Stimulated activated CD8-positive, alpha-beta memory T cell treated with anti-CD3 and anti-CD28 coated beads, Interleukin-7, amount 100 ng/mL, for 24 hours (primary cell): ENCODE measurements around the gene ZBTB43.
A peak's percentile ranks its signal among the peaks of the same experiment; 100 is the strongest.
"Not testable (repeated sequence)": the region's sequence is repeated elsewhere in the genome, so short reads cannot be mapped to it uniquely, and the experiment has no call there.

Experiments
- DNase-seq: peaks from one replicate; pipeline ENCODE4 v3.0.0-alpha.2; 2020; ENCODE audit warnings: low read depth

ZBTB43 gene

GRCh38 chr9:126791406-126792230 lies 13.2 kb upstream of the ZBTB43 start:
- DNase-seq, result no peak

GRCh38 chr9:126793686-126794417 lies 11.0 kb upstream of the ZBTB43 start:
- no peak for DNase-seq

DNA sequence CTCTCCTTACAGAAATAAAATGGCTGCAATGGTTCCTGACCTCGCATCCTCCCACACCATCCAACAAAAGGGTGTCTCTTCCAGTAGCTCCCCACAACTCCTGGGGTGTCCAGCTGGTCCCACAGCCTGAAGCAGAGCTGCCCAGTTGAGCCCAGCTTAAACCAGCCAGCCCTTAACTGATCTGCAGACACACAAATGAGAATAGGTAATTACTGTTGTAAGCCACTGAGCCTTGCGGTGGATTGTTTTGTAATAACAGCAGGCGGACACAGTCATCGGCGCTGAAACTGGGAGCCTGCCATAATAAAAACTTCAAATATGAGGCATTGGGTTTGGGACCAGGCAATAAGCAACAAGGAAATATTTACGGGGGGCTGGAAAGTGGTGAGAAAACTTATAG lies 10.4 kb upstream of the ZBTB43 start:
- no peak for DNase-seq

DNA sequence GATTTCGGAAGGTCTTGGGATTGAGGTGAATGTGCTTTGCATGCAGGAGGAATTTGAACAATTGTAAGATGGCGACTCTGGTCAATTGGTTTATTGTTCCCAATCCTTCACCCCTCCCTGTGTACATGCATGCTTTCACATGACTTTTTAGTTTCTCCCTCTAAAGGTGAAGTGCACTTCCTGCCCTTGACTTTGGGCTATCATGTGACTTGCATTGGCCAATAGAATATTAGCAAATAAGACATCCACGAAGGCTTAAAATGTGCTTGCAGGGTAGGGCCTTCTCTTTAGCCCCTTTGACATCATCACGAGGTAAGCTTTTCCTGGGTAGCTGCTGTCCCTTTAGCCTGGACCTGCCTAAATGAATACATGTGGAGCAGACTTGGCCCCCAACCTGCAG lies 8.1 kb upstream of the ZBTB43 start:
- DNase-seq, result no peak

DNA sequence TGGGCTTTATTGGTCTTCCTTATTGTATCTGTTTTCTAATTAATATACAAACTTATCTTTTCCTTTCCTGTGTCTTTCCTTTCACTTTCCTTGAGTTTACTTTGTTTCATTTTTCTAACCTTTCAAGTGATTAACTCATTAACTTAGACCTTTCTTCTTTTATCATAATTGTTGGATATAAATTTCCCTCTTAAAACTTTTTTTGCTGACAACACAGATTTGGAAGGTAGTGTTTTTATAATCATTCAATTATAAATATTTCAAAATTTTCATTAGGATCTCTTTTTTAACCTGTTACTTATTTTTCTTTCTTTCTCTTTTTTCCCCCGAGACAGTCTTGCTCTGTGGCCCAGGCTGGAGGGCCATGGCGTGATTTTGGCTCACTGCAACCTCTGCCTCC lies 6.9 kb upstream of the ZBTB43 start:
- DNase-seq, result no peak

DNA sequence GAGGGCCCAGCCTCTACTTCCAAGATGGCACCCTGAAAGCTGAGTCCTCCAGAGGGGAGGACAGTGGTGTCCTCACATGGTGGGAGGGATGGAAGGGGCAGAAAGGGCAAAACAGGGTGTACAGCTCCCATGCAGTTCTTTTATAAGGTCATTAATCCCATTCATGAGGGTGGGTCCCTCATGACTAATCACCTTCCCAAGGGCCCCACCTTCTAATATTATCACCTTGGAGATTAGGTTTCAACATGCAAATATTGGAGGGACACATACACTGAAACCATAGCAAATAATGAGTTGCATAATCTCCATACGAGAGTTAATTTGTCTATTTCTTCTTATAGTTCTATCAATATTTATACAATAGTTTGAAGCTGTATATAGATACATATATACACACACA lies 5.8 kb upstream of the ZBTB43 start:
- DNase-seq, result no peak

DNA sequence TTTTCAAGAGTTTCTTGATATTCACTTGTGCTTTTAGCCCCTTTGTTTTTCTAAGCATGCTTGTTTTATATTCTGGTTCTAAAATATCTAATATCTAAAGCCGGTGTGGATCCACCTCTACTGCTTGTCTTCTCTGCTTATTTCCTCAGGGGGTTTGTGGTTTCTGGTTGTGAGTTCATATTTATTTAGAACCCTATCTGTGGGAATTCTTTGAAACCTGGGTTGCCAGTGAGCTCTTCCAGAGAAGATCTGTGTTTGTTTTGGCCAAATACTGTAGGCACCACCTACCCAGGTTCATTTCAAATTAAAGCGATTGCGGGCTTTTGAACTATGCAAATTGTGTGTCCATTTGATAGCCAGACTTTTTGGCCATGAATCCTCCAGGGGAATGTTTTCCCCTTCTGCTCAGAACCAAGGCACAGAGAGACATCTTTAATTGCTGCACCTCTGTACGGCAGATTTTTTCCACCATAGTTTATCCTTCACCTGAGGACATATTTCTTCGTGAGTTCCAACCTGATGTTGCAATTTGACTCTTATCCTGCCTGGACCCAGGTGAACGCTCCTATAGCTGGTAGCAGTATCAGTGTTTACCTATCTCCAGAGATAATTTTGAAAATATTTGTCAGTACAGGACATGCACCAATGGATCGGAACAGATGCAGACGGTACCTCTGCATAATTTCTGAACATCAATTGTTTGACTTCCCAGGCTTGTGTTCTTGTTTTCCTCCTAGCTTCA lies 2.4 kb upstream of the ZBTB43 start:
- DNase-seq, result no peak

DNA sequence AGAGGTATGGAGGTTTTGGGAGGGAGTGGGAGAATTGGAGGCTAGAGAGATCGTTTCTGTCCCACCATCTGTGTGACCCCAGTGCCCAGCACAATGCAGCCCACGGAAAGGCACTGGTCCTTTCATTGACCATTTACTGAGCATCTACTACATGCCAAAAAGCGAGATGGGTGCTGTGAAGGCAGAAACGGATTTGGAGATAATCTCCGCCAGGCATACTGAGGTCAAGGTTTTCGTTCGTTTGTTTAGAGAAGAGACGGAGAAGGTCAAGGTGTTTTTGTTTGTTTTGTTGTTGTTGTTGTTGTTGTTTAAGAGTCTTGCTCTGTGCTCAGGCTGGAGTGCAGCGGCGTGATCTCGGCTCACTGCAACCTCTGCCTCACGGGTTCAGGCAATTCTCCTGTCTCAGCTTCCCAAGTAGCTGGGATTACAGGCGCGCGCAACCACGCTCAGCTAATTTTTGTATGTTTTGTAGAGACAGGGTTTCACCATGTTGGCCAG lies 593 bp upstream of the ZBTB43 start:
- DNase-seq, result no peak

DNA sequence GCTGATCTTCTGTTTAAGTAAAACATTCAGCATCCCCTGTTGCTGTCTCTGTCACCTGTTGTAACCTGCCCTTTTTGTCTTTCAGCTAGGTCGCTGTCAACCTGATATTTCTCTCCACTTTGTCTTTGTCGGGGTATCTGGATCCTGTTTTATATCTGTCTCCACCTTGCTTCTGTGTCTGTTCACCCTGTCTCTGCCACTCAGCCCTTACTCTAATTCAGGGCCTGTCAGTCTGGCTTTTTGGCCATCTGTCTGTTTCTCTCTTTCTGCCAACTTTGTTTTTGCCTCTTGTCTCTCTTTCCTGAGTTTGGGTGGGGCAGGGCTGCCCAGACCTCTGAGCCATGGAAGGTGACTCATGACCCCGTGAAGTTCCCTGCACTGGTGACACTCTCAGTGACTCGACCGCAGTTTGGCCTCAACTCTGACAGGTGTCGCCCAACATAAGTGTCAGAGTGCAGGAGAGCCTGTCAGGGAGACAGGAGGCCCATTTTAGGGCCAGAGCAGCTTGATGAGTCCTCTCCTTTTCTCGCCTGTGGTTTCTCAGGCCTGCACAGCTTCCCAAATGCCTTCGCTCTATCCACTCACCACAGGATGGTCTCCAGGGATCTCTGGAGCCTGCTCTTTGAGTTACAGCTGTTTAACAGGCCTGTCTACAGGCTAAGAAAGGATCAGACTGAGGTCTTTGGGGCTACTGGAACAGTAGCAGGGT lies 868 bp downstream of the ZBTB43 start:
- peak; percentile 61 for DNase-seq

DNA sequence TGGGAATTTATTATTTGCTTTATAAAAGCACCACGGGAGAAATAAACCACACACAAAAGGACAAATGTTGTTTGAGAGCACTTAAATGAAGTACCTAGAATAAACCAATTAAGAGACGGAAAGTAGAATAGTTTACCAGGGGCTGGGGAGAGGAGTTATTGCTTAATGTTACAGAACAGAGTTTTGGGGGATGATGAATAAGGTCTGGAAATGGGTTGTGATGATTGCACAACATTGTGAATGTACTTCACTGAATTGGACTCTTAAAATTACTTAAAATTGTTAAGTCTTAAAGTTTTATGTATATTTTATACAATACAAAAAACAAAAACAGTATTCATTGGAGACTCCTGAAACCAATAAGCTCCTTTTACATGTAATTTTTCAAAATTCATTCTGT lies 1.5 kb downstream of the ZBTB43 start:
- no peak for DNase-seq

DNA sequence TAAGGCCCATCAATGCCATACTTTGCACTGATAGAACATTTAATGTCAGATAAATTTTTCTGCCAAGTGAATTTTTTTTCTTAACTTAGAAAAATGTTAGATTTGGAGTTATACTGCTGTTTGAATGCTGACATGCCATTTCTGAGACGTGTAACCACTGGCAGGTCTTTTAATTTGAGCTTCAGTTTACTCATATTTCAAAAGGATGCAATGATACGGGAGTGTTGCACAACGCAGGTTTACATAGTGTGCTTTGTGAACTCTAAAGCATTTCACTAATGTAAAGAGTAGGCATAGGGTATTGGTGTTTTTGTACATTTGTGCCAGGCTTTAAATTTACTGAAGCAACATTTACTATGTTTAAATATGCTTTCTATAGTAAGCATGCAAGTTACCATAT lies 4.2 kb downstream of the ZBTB43 start:
- DNase-seq, result no peak

DNA sequence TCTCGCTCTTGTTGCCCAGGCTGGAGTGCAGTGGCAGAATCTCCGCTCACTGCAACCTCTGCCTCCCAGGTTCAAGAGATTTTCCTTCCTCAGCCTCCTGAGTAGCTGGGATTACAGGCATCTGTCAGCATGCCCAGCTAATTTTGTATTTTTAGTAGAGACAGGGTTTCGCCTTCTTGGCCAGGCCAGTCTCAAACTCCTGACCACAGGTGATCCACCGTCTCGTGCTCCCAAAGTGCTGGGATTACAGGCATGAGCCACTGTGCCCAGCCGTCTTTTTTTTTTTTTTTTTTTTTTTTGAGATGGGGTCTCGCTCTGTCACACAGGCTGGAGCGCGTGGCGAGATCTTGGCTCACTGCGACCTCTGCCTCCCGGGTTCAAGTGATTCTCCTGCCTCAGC lies 5.4 kb downstream of the ZBTB43 start:
- not testable (repeated sequence) for DNase-seq

DNA sequence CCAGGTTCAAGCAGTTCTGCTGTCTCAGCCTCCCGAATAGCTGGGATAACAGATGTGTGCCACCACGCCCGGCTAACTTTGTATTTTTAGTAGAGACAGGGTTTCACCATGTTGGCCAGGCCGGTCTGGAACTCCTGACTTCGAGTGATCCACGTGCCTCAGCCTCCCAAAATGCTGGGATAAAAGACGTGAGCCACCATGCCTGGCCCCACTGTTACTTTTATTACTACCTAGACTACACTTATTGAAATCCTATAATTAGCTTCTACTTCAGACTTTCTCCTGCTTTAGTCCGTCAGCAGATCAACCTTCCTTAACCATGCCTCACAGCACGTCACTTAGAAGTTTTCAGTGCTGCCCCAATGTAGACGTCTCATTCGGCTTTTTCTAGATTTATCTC lies 8.2 kb downstream of the ZBTB43 start:
- DNase-seq, result no peak

- DNase-seq, result no peak
Measured at GRCh38 chr9:126814091-126814490, 9.3 kb downstream of the ZBTB43 start.

DNA sequence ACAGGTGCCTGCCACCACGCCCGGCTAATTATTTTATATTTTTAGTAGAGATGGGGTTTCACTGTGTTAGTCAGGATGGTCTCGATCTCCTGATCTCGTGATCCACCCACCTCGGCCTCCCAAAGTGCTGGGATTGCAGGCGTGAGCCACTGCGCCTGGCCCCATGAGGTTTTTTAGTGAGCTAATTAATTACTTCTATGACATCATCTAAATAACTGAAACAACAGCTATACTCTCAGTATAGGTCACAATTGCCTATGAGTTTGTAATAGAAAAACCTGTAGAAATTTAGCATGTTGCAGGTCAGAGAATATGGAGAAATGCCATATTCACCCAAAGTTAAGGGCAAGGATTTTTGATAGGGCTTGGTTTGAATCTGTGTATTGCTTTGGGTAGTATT lies 12.8 kb downstream of the ZBTB43 start:
- not testable (repeated sequence) for DNase-seq

DNA sequence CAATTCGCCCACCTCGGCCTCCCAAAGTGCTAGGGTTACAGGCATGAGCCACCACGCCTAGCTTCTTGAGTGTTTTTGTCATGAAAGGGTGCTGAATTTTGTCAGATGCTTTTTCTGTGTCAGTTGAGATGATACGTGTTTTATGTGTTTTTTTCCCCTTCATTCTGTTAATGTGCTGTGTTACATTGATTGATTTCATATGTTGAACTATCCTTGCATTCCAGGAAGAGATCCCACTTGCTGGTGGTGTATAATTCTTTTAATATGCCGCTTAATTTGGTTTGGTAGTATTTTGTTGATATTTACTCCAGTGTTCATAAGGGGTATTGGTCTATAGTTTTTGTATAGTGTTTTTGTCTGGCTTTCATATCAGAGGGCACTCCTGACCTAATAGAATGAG lies 13.6 kb downstream of the ZBTB43 start:
- no peak for DNase-seq

DNA sequence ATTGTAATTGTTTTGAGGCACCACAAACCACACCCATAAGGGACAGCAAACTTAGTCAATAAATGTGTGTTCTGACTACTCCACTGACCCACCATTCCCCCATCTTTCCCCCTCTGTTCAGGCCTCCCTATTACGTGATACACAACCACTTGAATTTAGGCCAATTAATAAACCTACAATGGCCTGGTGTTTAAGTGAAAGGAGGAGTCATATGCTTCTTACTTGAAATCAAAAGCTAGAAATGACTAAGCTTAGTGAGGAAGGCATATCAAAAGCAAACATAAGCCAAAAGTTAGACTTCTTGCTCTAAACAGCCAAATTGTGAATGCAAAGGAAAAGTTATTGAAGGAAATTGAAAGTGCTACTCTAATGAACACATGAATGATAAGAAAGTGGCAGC lies 14.6 kb downstream of the ZBTB43 start:
- no peak for DNase-seq

DNA sequence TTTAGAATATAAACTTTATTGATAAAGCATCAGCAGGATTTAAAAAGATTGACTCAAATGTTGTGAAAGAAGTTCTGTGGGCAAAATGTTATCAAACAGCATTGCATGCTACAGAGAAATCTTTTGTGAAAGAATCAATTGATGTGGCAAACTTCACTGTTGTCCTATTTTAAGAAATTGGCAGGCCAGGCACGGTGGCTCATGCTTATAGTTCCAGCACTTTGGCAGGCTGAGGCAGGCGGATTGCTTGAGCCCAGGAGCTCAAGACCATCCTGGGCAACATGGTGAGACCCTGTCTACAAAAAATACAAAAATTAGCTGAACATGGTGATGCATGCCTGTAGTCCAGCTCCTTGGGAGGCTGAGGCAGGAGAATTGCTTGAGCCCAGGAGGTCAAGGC lies 17.4 kb downstream of the ZBTB43 start:
- DNase-seq, result no peak

DNA sequence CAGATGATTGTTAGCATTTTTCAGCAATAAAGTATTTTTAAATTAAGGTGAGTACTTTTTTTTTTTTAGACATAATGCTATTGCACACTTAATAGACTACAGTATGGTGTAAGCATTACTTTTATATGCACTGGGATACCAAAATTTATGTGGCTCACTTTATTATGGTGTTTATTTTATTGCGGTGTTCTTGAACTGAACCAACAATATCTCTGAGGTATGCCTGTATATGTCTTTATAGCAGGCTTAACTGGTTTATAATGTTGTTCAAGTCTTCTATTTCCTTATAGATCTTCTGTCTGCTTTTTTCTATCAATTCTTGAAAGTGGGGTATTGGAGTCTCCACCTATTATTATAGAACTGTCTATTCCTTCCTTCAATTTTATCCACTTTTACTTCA lies 18.0 kb downstream of the ZBTB43 start:
- no peak for DNase-seq

DNA sequence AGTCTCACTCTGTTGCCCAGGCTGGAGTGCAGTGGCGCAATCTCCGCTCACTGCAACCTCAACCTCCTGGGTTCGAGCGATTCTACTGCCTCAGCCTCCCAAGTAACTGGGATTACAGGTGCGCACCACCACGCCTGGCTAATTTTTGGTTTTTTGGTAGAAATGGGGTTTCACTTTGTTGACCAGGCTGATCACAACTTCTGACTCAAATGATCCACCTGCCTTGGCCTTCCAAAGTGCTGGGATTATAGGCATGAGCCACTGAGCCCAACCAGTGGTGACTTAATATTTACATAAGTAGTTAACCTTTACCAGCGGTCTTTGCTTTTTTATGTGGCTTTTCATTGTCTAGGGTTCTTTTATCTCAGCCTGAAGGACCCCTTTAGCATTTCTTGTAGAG lies 19.2 kb downstream of the ZBTB43 start:
- DNase-seq, result not testable (repeated sequence)

GRCh38 chr9:126827227-126827626 lies 22.4 kb downstream of the ZBTB43 start:
- DNase-seq, result no peak

- no peak for DNase-seq
Measured at GRCh38 chr9:126829035-126829434, 24.2 kb downstream of the ZBTB43 start.
